Measurements from ENCODE around the gene EVI2B. TPM values are rescaled to one million over a fixed set of nuclear protein-coding genes. Genes with fewer than 3 reads are reported as not detected.

EVI2B gene
- polyA plus RNA-seq, 3 donors, result 166 to 267 (median 262) TPM

- H3K79me2 ChIP-seq (ENCODE audit: insufficient read depth, low read length), result peaks cover 4% of the 10 kb centered on the region
- H2AFZ ChIP-seq (ENCODE audit: insufficient read depth, low read depth, low read length, poor library complexity, severe bottlenecking), result no peak overlapping the region
- Mint-ChIP-seq H3K4me3 (no peak overlapping the region), H3K27me3 (ENCODE audit: low read depth in 3 of 3) (no peaks in the 10 kb centered on the region), H3K27ac (no peak overlapping the region), H3K9me3 (peaks cover 0 to 2% (median 0%) of the 10 kb centered on the region in 7 donors), H3K36me3 (peaks cover 24 to 29% of the 10 kb centered on the region in 2 donors), H3K4me1 (no peaks in the 10 kb centered on the region)
- H3K9ac ChIP-seq (ENCODE audit: insufficient read depth, low read length, poor library complexity, severe bottlenecking), result no peak overlapping the region
- intact Hi-C loops (cut with micrococcal nuclease), result loop anchor here in 1 of 2 donors (10.0 kb wide), 1 partner anchor 53 kb away; no protein-coding TSS in a partner anchor
- no peak overlapping the region for H3K4me3 ChIP-seq (replicated peaks in 1 of 3; ENCODE audit: low read depth in 2 of 3, low read length in 3 of 3)
- no peaks in the 10 kb centered on the region for H4K20me1 ChIP-seq (ENCODE audit: insufficient read depth, low read length)
- no peak for TF ChIP-seq CTCF (IDR thresholded peaks at IDR 0.05)
- H3K4me1 ChIP-seq (ENCODE audit: control insufficient read depth in 1 of 2, insufficient read depth in 2 of 2, low read length in 2 of 2), result no peaks in the 10 kb centered on the region
- no peaks in the 10 kb centered on the region for H3K9me3 ChIP-seq (replicated peaks in 1 of 2; ENCODE audit: control insufficient read depth in 1 of 2, insufficient read depth in 1 of 2, low read length in 2 of 2)
- no peak for DNase-seq
- peaks cover 0 to 18% of the 10 kb centered on the region in 2 donors for H3K36me3 ChIP-seq (replicated peaks in 1 of 2; ENCODE audit: control insufficient read depth in 1 of 2, insufficient read depth in 2 of 2, low read length in 2 of 2)
- H3K4me2 ChIP-seq (replicated peaks; ENCODE audit: extremely low read depth, low read length, poor library complexity, severe bottlenecking), result no peak overlapping the region
- H3K27me3 ChIP-seq (ENCODE audit: control insufficient read depth in 2 of 2, insufficient read depth in 2 of 2, low read length in 2 of 2), result no peaks in the 10 kb centered on the region
- H3K27ac ChIP-seq (ENCODE audit: low read depth in 1 of 2, low read length in 2 of 2), result no peak overlapping the region
These were observed 14.3 kb upstream of the EVI2B start for GRCh38 chr17:31328160-31328535.

DNA sequence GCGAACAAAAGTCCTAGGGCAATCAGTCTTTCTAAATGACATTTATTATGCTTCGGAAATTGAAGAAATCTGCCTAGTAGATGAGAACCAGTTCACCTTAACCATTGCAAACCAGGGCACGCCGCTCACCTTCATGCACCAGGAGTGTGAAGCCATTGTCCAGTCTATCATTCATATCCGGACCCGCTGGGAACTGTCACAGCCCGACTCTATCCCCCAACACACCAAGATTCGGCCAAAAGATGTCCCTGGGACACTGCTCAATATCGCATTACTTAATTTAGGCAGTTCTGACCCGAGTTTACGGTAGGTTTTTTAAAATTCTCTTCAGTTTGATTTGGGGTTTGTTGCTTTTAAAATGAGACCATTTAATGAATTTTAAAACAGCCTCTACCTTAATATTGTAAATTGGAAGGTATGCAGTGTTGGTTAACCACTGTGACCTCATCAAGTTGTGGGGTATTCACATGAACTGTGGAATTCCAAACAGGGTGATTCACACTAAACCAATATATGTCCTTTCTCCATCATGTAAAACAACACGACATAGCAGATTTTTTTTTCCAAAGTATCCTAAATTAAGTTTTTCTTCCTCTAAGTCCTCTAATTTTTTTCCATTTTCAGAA, 13.8 kb upstream of the EVI2B start:
- TF ChIP-seq CTCF (IDR thresholded peaks at IDR 0.05), result no peak
- Histone ChIP-seq H3K9me3 (replicated peaks in 1 of 2; ENCODE audit: control insufficient read depth in 1 of 2, insufficient read depth in 1 of 2, low read length in 2 of 2) (no peaks in the 10 kb centered on the region), H3K4me2 (replicated peaks; ENCODE audit: extremely low read depth, low read length, poor library complexity, severe bottlenecking) (no peak overlapping the region), H3K27ac (ENCODE audit: low read depth in 1 of 2, low read length in 2 of 2) (no peak overlapping the region), H2AFZ (ENCODE audit: insufficient read depth, low read depth, low read length, poor library complexity, severe bottlenecking) (no peak overlapping the region), H3K27me3 (ENCODE audit: control insufficient read depth in 2 of 2, insufficient read depth in 2 of 2, low read length in 2 of 2) (no peaks in the 10 kb centered on the region), H3K79me2 (ENCODE audit: insufficient read depth, low read length) (peaks cover 9% of the 10 kb centered on the region), H3K4me1 (ENCODE audit: control insufficient read depth in 1 of 2, insufficient read depth in 2 of 2, low read length in 2 of 2) (no peaks in the 10 kb centered on the region), H4K20me1 (ENCODE audit: insufficient read depth, low read length) (no peaks in the 10 kb centered on the region), H3K4me3 (replicated peaks in 1 of 3; ENCODE audit: low read depth in 2 of 3, low read length in 3 of 3) (no peak overlapping the region), H3K36me3 (replicated peaks in 1 of 2; ENCODE audit: control insufficient read depth in 1 of 2, insufficient read depth in 2 of 2, low read length in 2 of 2) (peaks cover 0 to 18% of the 10 kb centered on the region in 2 donors), H3K9ac (ENCODE audit: insufficient read depth, low read length, poor library complexity, severe bottlenecking) (no peak overlapping the region)
- intact Hi-C loops (cut with micrococcal nuclease), result loop anchor here in 1 of 2 donors (10.0 kb wide), 1 partner anchor 53 kb away; no protein-coding TSS in a partner anchor
- H3K36me3 Mint-ChIP-seq, result peaks cover 24 to 29% of the 10 kb centered on the region in 2 donors
- no peak overlapping the region for H3K4me3 Mint-ChIP-seq
- H3K9me3 Mint-ChIP-seq, result peaks cover 0 to 2% (median 0%) of the 10 kb centered on the region in 7 donors
- H3K27ac Mint-ChIP-seq, result no peak overlapping the region
- no peaks in the 10 kb centered on the region for H3K27me3 Mint-ChIP-seq (ENCODE audit: low read depth in 3 of 3)
- no peak for DNase-seq
- 97% methylated on average over 7 of the region's 12 CpGs for WGBS (ENCODE audit: insufficient coverage)
- H3K4me1 Mint-ChIP-seq, result peaks cover 1% of the 10 kb centered on the region

Data from CD14-positive monocyte (primary cell).